ENCODE measurements around the gene ATP5F1E. TPM values are rescaled to one million over a fixed set of nuclear protein-coding genes. Genes with fewer than 3 reads are reported as not detected.
A peak's percentile ranks its signal among the peaks of the same experiment; 100 is the strongest.

Gene ATP5F1E
- total RNA-seq, 1 donor from 2014 or later, result 59.7 TPM

- H3K9me3 ChIP-seq, result no peaks in the 10 kb centered on the region
- peaks cover 14% of the 10 kb centered on the region for H3K4me1 ChIP-seq
Measured at GRCh38 chr20:59000326-59000725, 31.8 kb downstream of the ATP5F1E start.

GRCh38 chr20:58998656-58999055 is 33.5 kb downstream of the ATP5F1E start:
- H3K4me3 ChIP-seq, result no peak overlapping the region
- no peak for ATAC-seq
- no peak for TF ChIP-seq CTCF (IDR thresholded peaks at IDR 0.05)
- DNase-seq, result no peak
- no peak overlapping the region for H3K27ac ChIP-seq
- peaks cover 85% of the 10 kb centered on the region for H3K36me3 ChIP-seq
- peaks cover 4% of the 10 kb centered on the region for H3K4me1 ChIP-seq
- no peaks in the 10 kb centered on the region for H3K27me3 ChIP-seq
- intact Hi-C loops (cut with DNase I), result no loop called here
- H3K9me3 ChIP-seq, result no peaks in the 10 kb centered on the region

More at GRCh38 chr20:59000326-59000725, 31.8 kb downstream of the ATP5F1E start:
- TF ChIP-seq CTCF (IDR thresholded peaks at IDR 0.05), result no peak
- no peak overlapping the region for H3K27ac ChIP-seq
- H3K27me3 ChIP-seq, result no peaks in the 10 kb centered on the region
- DNase-seq (no peak), ATAC-seq (no peak)
- peaks cover 68% of the 10 kb centered on the region for H3K36me3 ChIP-seq
- no peak overlapping the region for H3K4me3 ChIP-seq
- intact Hi-C loops (cut with DNase I), result no loop called here

GRCh38 chr20:58997141-58997770 is 34.9 kb downstream of the ATP5F1E start:
- intact Hi-C loops (cut with DNase I), result no loop called here
- TF ChIP-seq CTCF (IDR thresholded peaks at IDR 0.05), result no peak
- ATAC-seq (no peak), DNase-seq (peak; percentile 46)
- H3K4me3 ChIP-seq, result no peak overlapping the region
- no peaks in the 10 kb centered on the region for H3K27me3 ChIP-seq
- peaks cover 4% of the 10 kb centered on the region for H3K4me1 ChIP-seq
- H3K27ac ChIP-seq, result no peak overlapping the region
- H3K9me3 ChIP-seq, result no peaks in the 10 kb centered on the region
- peaks cover 97% of the 10 kb centered on the region for H3K36me3 ChIP-seq

- Histone ChIP-seq H3K9me3 (no peaks in the 10 kb centered on the region), H3K36me3 (peaks cover 97% of the 10 kb centered on the region), H3K4me1 (peaks cover 4% of the 10 kb centered on the region), H3K27ac (no peak overlapping the region), H3K27me3 (no peaks in the 10 kb centered on the region), H3K4me3 (no peak overlapping the region)
- DNase-seq (no peak), ATAC-seq (no peak)
- intact Hi-C loops (cut with DNase I), result no loop called here
- no peak for TF ChIP-seq CTCF (IDR thresholded peaks at IDR 0.05)
Measured at GRCh38 chr20:58996226-58996611, 35.9 kb downstream of the ATP5F1E start.

- TF ChIP-seq CTCF (IDR thresholded peaks at IDR 0.05), result no peak
- H3K4me1 ChIP-seq, result peaks cover 4% of the 10 kb centered on the region
- intact Hi-C loops (cut with DNase I), result no loop called here
- DNase-seq, result no peak
- H3K27me3 ChIP-seq, result no peaks in the 10 kb centered on the region
- no peak overlapping the region for H3K27ac ChIP-seq
- peak; percentile 6 for ATAC-seq
- H3K36me3 ChIP-seq, result peaks cover 97% of the 10 kb centered on the region
- H3K4me3 ChIP-seq, result no peak overlapping the region
- H3K9me3 ChIP-seq, result no peaks in the 10 kb centered on the region
Measured at GRCh38 chr20:58995461-58996225, 36.5 kb downstream of the ATP5F1E start.

All from upper lobe of right lung (tissue), 1 donor.